NCI-H748 treated with DMSO at 0.1 percent for 48 hours (cell line): ENCODE measurements around the gene PTPRF.
A peak's percentile ranks its signal among the peaks of the same experiment; 100 is the strongest.

Experiments used
- DNase-seq: peaks from one replicate; lab custom pipeline; 2025; lab: John Stamatoyannopoulos, UW

PTPRF gene

GRCh38 chr1:43552813-43553212, 22.1 kb downstream of the PTPRF start:
- DNase-seq: no peak

GRCh38 chr1:43554444-43554992, 23.8 kb downstream of the PTPRF start:
- DNase-seq: no peak

- DNase-seq: no peak
Measured at GRCh38 chr1:43556782-43557181, 26.1 kb downstream of the PTPRF start.

- no peak for DNase-seq
Measured at GRCh38 chr1:43557744-43558245, 27.1 kb downstream of the PTPRF start.

- DNase-seq: peak; percentile 84
Measured at GRCh38 chr1:43558346-43558841, 27.7 kb downstream of the PTPRF start.

- no peak for DNase-seq
Measured at GRCh38 chr1:43559714-43560113, 29.0 kb downstream of the PTPRF start.

GRCh38 chr1:43560286-43560685, 29.6 kb downstream of the PTPRF start:
- no peak for DNase-seq

GRCh38 chr1:43563876-43564539, 33.3 kb downstream of the PTPRF start:
- DNase-seq: no peak

- peak; percentile 87 for DNase-seq
Measured at GRCh38 chr1:43564551-43565348, 34.1 kb downstream of the PTPRF start.

GRCh38 chr1:43565600-43566360, 35.1 kb downstream of the PTPRF start:
- DNase-seq: peak; percentile 99

- DNase-seq: no peak
Measured at GRCh38 chr1:43566382-43567044, 35.8 kb downstream of the PTPRF start.

GRCh38 chr1:43569175-43569574, 38.5 kb downstream of the PTPRF start:
- DNase-seq: no peak

GRCh38 chr1:43570277-43570676, 39.6 kb downstream of the PTPRF start:
- DNase-seq: no peak

- DNase-seq: no peak
Measured at GRCh38 chr1:43570715-43571114, 40.0 kb downstream of the PTPRF start.

- no peak for DNase-seq
Measured at GRCh38 chr1:43572084-43572483, 41.4 kb downstream of the PTPRF start.

- no peak for DNase-seq
Measured at GRCh38 chr1:43572538-43572937, 41.9 kb downstream of the PTPRF start.

GRCh38 chr1:43573066-43573800, 42.5 kb downstream of the PTPRF start:
- no peak for DNase-seq

- DNase-seq: no peak
Measured at GRCh38 chr1:43576521-43576920, 45.8 kb downstream of the PTPRF start.

- no peak for DNase-seq
Measured at GRCh38 chr1:43577655-43578542, 47.2 kb downstream of the PTPRF start.

GRCh38 chr1:43580039-43580438, 49.4 kb downstream of the PTPRF start:
- no peak for DNase-seq
